ENCODE measurements around the gene OR7G2. TPM values are rescaled to one million over a fixed set of nuclear protein-coding genes. Genes with fewer than 3 reads are reported as not detected.

The OR7G2 gene
- total RNA-seq, 1 donor from 2014 or later, result not detected

DNA sequence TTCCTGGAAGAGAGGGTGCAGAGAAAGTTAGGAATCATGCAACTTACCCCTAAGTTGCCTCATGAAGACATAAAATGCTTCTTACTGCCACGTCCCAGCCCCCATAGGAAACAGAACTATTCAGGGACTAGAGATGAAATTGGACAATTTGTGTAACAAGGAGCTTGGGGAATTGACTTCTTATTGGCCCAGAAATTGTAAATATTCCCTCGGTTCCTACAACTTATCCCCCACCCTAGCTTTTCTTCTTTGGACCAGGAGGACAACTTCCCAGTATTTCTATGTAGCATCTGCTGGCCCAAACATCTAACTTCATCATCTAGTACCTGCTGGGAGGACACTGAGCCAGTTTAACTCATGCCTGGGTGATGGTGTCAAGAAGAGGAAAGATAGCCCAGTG, 20.5 kb downstream of the OR7G2 start, which contains the start of gene OR1M1:
Gene OR1M1 (plus strand): TSS at position 301 of the 400 bp plus-strand sequence. CDS start 6,184 bp downstream, outside the sequence.
- Histone ChIP-seq H3K4me2 (ENCODE audit: low read length) (no peak within 1 kb of the TSS), H3K79me2 (ENCODE audit: insufficient read depth, low read length) (no peaks in the 10 kb centered on the region), H3K4me1 (ENCODE audit: insufficient read depth, low read length) (no peaks in the 10 kb centered on the region), H3K36me3 (ENCODE audit: insufficient read depth, low read length) (no peaks in the 10 kb centered on the region), H2AFZ (ENCODE audit: low read depth, low read length) (no peak within 1 kb of the TSS), H3K9me3 (ENCODE audit: insufficient read depth, low read depth, low read length) (no peaks in the 10 kb centered on the region), H3K27ac (ENCODE audit: low read depth, low read length) (no peak within 1 kb of the TSS), H3K9ac (ENCODE audit: low read length) (no peak within 1 kb of the TSS), H3K4me3 (ENCODE audit: insufficient read depth, low read depth, low read length) (no peak within 1 kb of the TSS), H3K27me3 (ENCODE audit: insufficient read depth, low read length) (no peaks in the 10 kb centered on the region), H4K20me1 (ENCODE audit: insufficient read depth, low read length) (no peaks in the 10 kb centered on the region)
- no peak within 1 kb of the TSS for H3K4me3 Mint-ChIP-seq (ENCODE audit: unreplicated experiment)
- H3K36me3 Mint-ChIP-seq (ENCODE audit: low read depth, unreplicated experiment), result no peaks in the 10 kb centered on the region
- no peak within 1 kb of the TSS for H3K27ac Mint-ChIP-seq (ENCODE audit: unreplicated experiment)
- no peaks in the 10 kb centered on the region for H3K27me3 Mint-ChIP-seq (ENCODE audit: low read depth, unreplicated experiment)
- H3K4me1 Mint-ChIP-seq (ENCODE audit: low read depth, unreplicated experiment), result no peaks in the 10 kb centered on the region
- FAIRE-seq (no peak), DNase-seq (ENCODE audit: low read depth) (no peak)
- peaks cover 12% of the 10 kb centered on the region for H3K9me3 Mint-ChIP-seq (ENCODE audit: unreplicated experiment)
- TF ChIP-seq, protein P1, sequence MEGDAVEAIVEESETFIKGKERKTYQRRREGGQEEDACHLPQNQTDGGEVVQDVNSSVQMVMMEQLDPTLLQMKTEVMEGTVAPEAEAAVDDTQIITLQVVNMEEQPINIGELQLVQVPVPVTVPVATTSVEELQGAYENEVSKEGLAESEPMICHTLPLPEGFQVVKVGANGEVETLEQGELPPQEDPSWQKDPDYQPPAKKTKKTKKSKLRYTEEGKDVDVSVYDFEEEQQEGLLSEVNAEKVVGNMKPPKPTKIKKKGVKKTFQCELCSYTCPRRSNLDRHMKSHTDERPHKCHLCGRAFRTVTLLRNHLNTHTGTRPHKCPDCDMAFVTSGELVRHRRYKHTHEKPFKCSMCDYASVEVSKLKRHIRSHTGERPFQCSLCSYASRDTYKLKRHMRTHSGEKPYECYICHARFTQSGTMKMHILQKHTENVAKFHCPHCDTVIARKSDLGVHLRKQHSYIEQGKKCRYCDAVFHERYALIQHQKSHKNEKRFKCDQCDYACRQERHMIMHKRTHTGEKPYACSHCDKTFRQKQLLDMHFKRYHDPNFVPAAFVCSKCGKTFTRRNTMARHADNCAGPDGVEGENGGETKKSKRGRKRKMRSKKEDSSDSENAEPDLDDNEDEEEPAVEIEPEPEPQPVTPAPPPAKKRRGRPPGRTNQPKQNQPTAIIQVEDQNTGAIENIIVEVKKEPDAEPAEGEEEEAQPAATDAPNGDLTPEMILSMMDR (IDR thresholded peaks at IDR 0.05; ENCODE audit: insufficient read depth, low read depth, low read length), result no peak
- TF ChIP-seq EZH2 (IDR thresholded peaks at IDR 0.05; ENCODE audit: insufficient read depth, low read length), result no peak

DNA sequence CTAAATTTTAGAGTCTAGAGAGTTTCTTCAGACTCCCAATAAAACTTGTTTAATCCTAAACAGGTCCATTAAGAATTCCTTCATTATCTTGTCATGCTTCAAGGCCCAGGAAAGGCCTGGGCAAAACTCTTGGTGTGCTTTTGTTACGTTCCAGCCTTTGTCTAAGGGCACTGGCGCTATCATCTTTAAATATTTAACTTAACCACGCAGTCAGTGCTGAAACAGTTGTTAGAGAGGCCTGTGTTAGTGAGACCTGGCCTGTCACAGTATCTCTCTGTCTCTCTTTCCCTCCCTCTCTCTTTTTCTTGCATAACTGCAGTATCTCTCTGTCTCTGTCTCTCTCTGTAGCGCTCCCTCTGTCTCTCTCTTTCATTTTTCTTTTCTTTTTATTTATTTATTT, 28.6 kb downstream of the OR7G2 start:
- Histone ChIP-seq H3K9ac (ENCODE audit: low read length) (no peak overlapping the region), H3K4me1 (ENCODE audit: insufficient read depth, low read length) (peaks cover 6% of the 10 kb centered on the region), H3K9me3 (ENCODE audit: insufficient read depth, low read depth, low read length) (no peaks in the 10 kb centered on the region), H4K20me1 (ENCODE audit: insufficient read depth, low read length) (no peaks in the 10 kb centered on the region), H3K79me2 (ENCODE audit: insufficient read depth, low read length) (no peaks in the 10 kb centered on the region), H3K27me3 (ENCODE audit: insufficient read depth, low read length) (no peaks in the 10 kb centered on the region), H3K4me3 (ENCODE audit: insufficient read depth, low read depth, low read length) (no peak overlapping the region), H2AFZ (ENCODE audit: low read depth, low read length) (no peak overlapping the region), H3K27ac (ENCODE audit: low read depth, low read length) (no peak overlapping the region), H3K4me2 (ENCODE audit: low read length) (no peak overlapping the region), H3K36me3 (ENCODE audit: insufficient read depth, low read length) (no peaks in the 10 kb centered on the region)
- TF ChIP-seq EZH2 (IDR thresholded peaks at IDR 0.05; ENCODE audit: insufficient read depth, low read length), result no peak
- TF ChIP-seq, protein P1 (IDR thresholded peaks at IDR 0.05; ENCODE audit: insufficient read depth, low read depth, low read length), result no peak
- H3K36me3 Mint-ChIP-seq (ENCODE audit: low read depth, unreplicated experiment), result no peaks in the 10 kb centered on the region
- no peaks in the 10 kb centered on the region for H3K27me3 Mint-ChIP-seq (ENCODE audit: low read depth, unreplicated experiment)
- FAIRE-seq (no peak), DNase-seq (ENCODE audit: low read depth) (no peak)
- peaks cover 9% of the 10 kb centered on the region for H3K9me3 Mint-ChIP-seq (ENCODE audit: unreplicated experiment)
- H3K4me3 Mint-ChIP-seq (ENCODE audit: unreplicated experiment), result no peak overlapping the region
- H3K4me1 Mint-ChIP-seq (ENCODE audit: low read depth, unreplicated experiment), result no peaks in the 10 kb centered on the region
- no peak overlapping the region for H3K27ac Mint-ChIP-seq (ENCODE audit: unreplicated experiment)

DNA sequence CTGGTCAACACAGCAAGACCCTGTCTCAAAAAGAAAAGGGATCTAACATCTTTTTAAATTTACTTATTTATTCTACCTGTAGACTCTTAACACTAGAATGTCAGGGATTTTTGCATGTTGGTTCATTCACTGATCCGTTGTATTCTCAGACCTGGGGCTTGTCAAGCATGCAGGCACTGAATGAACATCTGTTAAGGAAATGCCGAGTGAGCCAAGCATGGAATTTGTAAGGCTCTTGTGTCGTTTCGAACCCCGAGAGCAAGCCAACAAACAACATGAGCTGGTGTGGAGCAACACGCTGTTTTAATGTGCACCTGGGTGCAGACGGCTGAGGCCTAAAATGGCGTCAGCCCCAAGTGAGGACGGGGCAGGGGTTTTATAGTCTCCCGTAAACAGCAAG, 30.4 kb downstream of the OR7G2 start:
- H4K20me1 ChIP-seq (ENCODE audit: insufficient read depth, low read length), result no peaks in the 10 kb centered on the region
- H2AFZ ChIP-seq (ENCODE audit: low read depth, low read length), result no peak overlapping the region
- no peak for FAIRE-seq
- TF ChIP-seq, protein P1 (IDR thresholded peaks at IDR 0.05; ENCODE audit: insufficient read depth, low read depth, low read length), result no peak
- no peak for TF ChIP-seq EZH2 (IDR thresholded peaks at IDR 0.05; ENCODE audit: insufficient read depth, low read length)
- H3K9me3 ChIP-seq (ENCODE audit: insufficient read depth, low read depth, low read length), result no peaks in the 10 kb centered on the region
- H3K36me3 ChIP-seq (ENCODE audit: insufficient read depth, low read length), result no peaks in the 10 kb centered on the region
- no peak overlapping the region for H3K4me3 ChIP-seq (ENCODE audit: insufficient read depth, low read depth, low read length)
- no peaks in the 10 kb centered on the region for H3K4me1 Mint-ChIP-seq (ENCODE audit: low read depth, unreplicated experiment)
- H3K9ac ChIP-seq (ENCODE audit: low read length), result no peak overlapping the region
- H3K4me1 ChIP-seq (ENCODE audit: insufficient read depth, low read length), result peaks cover 6% of the 10 kb centered on the region
- no peaks in the 10 kb centered on the region for H3K79me2 ChIP-seq (ENCODE audit: insufficient read depth, low read length)
- H3K27ac Mint-ChIP-seq (ENCODE audit: unreplicated experiment), result no peak overlapping the region
- H3K4me3 Mint-ChIP-seq (ENCODE audit: unreplicated experiment), result no peak overlapping the region
- no peaks in the 10 kb centered on the region for H3K27me3 ChIP-seq (ENCODE audit: insufficient read depth, low read length)
- no peak overlapping the region for H3K27ac ChIP-seq (ENCODE audit: low read depth, low read length)
- H3K27me3 Mint-ChIP-seq (ENCODE audit: low read depth, unreplicated experiment), result no peaks in the 10 kb centered on the region
- H3K36me3 Mint-ChIP-seq (ENCODE audit: low read depth, unreplicated experiment), result no peaks in the 10 kb centered on the region
- peak; percentile 8 for DNase-seq (ENCODE audit: low read depth)
- H3K9me3 Mint-ChIP-seq (ENCODE audit: unreplicated experiment), result peaks cover 9% of the 10 kb centered on the region
- no peak overlapping the region for H3K4me2 ChIP-seq (ENCODE audit: low read length)

All from astrocyte (in vitro differentiated cells and primary cell).